ENCODE measurements around the gene SSH2.

SSH2 gene

DNA sequence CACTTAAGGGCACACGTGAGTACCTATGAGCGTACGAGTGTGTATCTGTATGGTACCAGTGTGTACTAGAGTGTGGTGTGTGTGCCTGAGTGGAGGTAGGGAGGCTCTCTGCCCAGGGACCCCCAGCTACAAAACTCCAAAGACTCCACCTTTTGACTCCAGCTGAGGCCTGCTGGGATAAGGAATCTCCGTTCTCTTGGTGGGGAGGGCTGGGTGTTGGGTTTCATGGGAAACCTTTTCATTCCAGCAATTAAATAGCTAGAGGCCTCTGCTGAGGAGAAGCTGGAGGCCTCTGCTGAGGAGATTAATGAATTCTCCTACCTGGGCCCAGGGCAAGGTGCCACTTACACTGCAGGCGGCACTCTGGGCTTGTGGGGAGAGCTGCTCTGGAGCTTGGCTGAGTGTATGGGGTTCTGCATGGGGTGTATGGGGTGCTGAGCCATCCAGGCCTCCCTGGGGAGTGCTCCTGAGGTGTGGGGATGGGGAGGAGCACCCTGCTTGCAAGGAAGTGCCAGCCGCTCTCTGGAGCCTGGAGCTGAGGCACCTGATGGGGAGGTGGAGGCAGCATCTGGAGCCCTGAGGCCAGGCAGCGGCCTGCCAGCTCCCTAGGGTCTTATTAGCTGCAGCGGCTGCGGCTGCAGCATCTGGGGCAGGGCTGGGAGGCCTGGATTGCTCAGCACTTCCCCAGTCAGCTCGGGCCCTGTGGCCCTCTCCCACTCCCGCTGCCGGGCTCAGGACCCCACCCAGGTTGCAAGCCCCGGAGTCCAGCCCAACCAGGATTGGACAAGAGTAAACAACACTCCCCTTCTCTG is 332.5 kb downstream of the SSH2 start:
- DNase-seq: no peak

DNA sequence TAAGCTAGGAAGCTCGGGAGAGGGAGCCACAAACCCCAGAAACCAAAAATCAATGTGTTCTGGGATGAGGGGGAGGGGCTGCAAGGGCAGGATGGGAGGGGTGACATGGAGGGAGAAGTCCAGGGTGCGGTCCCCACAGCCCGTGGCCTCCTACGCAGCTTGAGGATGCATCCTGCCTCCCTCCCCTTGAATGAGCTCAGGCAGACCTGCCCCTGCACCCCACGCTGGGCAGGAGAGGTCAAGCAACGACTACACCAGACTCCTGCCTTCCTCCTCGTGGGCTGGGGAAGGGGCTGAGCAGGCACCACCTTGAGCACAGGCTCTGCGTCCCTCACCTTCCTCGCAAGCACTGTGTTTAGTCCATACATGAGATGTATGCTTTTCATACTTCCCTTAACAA is 333.2 kb downstream of the SSH2 start:
- no peak for DNase-seq

DNA sequence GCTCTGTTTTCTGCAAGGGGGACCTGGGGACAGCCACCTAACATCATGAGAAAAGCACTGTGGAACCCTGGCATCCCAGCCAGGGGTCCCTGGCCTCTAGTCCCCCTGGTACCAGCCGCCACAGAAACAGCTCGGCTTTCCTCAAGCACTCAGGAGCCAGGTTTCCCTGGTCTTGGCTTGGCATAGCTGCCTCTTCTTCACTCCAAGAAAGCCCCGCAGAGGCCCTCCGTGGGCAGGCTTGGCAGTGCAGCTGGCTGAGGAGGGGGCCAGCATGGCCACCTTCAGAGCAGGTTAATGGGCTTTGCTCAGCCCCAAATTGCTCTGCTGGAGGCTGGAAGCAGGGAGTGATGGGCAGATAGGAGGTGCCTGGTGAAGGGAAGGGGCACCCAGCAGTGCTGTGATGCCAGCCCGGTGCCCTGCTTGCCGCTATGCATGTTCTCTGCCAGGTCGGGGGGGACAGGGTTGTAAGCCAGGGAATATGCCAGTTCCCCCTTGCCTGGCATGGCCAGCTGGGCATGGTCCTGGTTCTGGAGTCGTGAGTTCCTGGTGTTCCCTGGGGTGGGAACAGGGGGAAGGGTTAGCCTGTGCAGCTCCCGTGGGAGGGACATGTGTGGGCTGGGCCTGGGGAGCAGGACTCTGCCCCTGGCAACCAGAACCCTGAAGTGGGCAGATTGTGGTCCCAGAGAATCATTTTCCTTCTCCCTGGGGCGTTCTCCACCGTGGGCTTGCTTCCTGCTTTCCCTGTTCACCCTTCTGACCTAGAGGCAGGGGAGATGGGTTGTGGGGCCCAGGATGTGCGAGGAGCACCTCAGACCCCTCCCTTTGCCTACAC is 333.9 kb downstream of the SSH2 start:
- no peak for DNase-seq

DNA sequence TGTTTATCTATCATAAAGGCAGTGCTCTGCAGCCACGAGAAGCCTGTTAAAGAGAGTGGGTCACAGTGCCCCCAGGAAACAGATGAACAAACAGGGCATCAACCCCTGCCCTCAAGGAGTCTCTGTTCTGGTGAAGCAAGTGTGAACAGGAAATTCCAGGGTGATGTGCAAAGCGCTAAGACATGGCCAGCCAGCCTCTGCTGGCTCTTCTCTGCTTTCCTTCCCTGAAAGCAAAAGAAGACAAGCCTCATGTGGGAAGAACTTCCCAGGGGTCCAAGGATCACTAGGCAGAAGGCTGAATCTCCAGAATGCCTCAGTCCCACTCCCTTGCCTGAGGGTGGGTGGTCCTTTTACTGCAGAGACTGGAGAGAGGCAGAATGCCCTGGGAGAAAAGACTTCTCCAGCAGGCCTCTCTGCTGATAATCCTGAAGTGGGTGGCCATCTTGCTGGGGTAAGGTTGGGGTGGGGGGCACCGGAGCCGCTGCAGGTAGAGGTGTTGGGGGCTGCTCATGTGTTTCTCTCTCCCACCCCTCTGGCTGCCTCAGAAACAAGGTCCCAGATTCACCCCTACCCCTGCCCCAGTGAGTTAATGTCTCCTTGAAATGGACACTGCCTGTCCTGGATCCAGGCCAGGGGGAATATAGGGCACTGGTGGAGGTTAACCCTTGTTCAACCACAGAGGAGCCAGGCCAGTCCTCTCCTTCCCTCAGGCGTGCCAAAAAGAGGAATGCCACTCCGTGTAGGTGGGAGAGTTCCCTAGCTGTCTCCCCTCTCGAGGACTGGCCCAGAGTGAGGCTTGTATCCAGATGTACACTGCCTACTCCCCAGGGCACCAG is 334.7 kb downstream of the SSH2 start:
- no peak for DNase-seq

DNA sequence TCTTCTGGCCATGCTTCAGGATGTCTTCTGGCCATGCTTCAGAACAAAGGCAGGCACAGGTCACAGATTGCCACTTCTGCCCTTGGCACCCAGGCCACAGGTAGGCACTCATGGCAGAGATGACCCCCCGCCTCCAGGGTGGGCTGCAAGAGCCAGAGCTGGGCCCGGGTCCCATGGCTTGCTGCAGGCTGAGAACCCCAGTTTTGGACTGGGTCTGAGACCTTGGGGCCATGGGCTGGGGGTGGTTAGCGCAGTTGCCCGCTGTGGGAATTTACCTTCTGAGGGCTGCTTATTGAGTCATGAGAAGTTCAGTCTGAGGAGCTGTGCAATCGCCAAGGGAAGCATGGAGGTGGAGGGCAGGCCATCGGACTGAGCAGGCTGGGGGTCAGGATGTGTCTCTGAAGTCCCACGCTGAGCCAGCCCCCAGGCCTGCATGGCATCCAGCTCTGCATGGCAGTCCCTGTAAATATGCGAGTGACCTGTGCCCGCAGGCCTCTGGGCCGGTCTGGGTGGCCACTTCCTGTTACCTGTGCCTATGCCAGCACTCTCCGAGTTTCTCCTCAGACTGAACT is 335.4 kb downstream of the SSH2 start:
- no peak for DNase-seq

DNA sequence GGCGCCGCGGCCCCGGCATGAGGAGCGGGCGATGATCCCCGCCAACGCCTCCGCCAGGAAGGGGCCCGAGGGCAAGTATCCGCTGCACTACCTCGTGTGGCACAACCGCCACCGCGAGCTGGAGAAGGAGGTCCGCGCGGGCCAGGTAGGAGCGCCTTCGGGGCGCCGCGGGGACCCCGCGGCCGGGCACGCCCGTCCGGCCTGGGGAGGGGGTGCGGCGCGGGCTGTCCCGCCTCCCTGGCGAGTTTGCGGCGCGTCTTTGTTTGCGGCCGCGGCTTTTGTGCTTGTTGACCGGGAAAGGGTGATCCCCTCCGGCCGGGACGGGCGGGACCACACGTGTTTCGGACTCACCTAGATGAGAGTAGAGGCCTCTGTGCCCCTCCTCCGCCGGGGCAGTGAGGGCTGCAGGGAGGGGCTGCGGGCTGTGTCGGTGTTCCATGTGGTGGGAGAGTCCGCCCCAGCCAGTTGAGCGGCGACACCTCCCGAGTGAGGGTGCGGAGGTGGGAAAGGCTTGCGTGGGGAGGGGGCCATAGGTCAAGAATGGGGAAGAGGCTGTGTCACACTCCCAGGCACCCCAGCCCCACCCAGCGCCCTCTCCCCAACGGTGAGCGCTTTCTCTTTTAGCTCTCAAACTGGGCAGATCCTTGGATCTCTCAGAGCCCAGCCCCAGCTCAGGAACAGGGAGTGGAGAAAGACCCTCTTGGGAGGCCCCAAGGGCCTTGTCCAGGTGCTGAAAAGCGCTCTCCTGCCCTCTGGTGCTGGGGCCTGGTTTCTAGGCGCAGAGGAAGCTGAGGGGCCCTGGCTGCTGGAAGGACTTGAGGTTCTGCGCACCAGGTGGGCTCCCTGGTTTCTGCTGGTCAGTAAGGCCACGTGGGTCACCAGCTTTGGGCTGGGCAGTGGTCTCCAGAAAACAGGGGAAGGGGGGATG is 336.2 kb downstream of the SSH2 start:
- DNase-seq: no peak

DNA sequence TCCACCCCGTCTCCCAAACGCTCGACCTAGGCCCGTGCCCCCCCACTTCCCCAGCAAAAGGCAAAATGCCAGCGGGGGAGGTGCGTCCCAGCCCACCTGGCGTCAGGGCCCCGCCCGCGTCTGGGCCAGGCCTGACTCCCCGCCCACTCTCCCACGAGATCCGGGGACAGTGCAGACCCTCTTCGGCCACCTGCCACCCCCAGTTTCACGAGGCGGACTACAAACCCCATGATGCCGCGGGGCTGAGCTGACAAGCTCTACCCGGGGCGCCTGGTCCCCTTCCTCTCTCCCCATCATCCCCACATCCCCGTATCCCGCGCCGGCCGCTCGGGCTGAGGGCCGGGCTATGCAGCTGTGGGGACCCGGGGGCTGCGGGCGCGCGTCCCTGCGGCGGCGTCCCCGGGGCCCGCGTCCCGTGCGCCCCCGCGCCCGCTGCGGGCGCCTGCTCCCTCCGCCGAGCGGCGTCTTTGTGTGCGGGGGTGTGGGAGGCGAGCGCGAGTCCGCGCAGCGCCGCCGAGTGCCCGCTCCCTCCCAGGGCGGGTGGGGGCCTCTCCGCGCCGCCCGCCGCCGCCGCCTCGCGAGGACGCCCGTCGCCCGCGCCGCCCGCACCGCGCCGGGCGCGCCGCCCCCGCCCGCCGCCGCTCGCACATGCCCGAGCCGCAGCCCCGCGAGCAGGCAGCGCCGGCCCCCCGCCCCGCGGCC is 337.0 kb downstream of the SSH2 start, which contains the start of gene ANKRD13B:
Gene ANKRD13B (plus strand): TSS at position 283 of the 702 bp plus-strand sequence. CDS start 490 bp downstream, outside the sequence.
- peak; percentile 44 for DNase-seq

DNA sequence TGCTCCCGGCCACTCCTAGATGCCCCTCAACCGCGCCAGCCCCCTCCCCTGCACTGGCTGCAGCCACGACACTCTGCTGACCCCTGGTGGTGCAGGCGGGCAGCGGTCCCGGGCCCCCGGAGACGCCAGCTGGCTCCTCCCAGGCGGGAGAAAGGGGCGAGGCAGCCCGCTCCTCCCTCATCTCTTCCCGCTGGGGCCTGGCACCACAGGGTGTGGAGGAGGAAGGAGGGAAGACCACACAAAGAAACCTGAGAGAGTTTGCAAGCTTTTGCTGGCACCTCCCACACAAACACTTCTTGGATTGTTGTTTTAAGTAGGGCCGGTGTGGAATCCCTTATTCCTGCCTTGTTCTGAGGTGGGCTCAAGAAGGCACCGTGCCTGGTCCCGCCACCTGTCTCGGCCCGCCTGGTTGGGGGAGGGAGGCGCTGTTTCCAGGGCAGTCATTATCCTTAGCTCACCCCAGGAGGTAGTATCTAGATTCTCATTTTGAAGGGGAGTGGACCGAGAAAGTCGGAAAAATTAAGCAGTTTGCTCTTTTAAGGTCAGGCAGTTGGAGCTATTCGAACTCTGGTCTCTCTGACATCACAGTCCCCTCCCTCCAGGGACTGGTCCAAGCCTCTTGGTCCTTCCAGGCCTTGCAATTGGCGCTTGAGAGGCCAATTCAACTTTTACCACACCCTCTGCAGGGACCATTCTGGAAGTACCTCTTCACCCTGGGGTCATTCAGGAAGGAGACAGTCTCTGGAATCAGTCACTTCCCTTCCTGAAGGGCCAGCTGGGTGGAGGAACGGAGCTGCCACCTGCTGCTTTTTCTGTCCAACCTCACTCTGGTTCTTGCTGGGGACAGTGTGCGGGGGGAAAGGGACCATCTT is 338.1 kb downstream of the SSH2 start:
- DNase-seq: peak; percentile 90

DNA sequence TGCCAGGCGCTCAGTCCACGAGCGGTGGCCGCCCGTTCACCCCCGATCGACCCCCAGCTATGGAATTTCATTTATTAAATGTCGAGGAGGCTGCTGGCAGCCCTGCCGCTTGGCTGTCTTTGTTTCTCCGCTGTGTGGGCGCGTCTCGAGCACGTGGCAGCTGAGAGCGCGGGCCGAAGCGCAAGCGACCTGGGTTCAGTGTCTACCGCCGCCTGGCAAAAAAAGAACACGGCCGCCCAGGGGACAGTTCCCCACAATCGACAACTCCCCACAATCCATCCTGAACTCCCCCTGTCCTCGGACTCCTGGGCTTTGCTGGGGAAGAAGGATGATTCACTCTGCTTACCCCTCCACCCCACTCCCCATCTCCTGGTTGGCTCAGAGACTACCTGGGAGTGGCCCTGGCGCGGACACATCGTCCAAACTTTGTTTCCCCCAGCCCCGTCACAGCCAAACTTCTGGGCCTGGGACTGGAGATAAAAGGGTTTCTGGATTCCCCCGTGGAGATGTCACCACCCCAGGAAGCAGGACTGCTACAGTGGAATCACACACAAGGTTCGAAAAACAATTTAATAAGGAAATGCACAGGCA is 338.8 kb downstream of the SSH2 start:
- no peak for DNase-seq

DNA sequence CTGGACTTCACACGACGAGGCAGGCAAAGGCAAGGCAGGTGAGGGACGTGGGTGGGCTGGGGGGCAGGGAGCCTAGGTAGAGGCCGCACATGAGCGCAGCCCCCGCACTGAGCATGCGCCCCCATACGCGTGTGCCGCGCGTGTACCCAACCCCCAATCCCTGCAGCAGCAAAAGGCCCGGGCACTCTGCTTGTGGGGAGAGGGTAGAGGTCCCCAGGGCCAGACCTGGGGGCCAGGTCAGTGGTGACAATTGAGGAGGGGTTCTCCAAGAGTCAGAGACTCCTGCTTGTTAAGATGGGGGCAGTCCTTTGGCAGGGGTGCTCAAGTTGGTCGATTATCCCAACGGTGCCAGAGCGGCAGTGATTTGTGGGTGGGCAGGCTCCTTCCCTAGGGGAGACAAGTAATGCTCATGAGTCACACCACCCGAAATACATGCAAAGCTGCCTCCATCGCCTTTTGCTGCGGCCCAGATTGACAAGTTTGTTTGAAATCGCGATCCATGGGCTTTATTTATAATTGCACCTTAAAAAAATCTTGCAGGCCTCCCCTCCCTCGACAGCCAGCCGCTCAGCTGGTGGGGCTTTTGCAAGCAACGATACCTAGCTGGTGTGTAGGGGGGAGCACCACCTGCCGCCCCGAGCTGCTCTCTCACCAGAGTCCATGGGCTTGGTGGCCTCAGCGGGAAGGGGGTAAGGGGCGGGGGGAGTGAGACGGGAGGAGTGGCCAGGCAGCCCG is 339.4 kb downstream of the SSH2 start:
- peak; percentile 53 for DNase-seq

DNA sequence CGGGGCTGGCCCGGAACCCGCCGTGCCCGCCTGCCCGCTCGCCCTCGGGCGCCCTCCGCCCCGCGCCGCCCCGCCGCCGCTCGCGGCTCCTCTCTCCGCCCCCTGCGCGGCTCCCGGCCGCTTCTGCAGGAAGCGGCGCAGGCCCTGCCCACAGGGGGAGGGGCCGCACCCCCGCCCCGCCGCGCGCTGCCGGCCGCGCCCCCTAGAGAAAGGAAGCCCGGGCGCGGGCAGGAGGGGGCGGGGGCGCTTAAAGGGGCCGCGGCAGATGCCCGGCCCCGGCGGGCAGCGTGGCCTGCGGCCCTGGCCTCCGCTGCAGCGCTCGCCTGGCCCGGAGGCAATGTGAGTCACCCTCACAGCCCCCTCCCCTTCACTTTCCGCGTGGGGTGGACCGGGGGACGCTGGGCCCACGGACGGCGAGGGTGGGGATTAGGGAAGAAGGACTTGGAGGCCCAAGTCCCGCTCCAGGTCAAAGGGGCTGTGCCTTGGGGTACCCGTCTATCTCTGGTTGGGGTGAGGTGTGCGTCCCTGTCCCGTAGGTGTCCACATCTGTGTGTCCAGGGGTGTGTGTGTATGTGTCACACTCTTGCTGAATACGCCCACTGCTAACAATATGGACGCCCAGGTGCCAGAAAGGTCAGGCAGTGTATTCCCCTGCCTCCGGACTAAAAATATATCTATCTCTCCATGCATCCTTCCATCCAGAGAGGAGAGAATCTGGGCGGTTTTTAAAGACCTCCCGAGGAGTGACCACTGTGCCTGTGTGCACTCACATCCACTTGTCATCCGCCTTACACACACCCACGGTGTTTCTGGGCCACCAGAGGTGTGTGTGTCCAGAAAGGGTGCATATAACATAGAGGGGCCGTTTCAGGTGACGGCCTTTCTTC is 340.3 kb downstream of the SSH2 start, which contains the start of gene GIT1:
Gene GIT1 (minus strand): TSS at position 125 of the 887 bp plus-strand sequence. CDS start 270 bp downstream, outside the sequence.
- peak; percentile 33 for DNase-seq

DNA sequence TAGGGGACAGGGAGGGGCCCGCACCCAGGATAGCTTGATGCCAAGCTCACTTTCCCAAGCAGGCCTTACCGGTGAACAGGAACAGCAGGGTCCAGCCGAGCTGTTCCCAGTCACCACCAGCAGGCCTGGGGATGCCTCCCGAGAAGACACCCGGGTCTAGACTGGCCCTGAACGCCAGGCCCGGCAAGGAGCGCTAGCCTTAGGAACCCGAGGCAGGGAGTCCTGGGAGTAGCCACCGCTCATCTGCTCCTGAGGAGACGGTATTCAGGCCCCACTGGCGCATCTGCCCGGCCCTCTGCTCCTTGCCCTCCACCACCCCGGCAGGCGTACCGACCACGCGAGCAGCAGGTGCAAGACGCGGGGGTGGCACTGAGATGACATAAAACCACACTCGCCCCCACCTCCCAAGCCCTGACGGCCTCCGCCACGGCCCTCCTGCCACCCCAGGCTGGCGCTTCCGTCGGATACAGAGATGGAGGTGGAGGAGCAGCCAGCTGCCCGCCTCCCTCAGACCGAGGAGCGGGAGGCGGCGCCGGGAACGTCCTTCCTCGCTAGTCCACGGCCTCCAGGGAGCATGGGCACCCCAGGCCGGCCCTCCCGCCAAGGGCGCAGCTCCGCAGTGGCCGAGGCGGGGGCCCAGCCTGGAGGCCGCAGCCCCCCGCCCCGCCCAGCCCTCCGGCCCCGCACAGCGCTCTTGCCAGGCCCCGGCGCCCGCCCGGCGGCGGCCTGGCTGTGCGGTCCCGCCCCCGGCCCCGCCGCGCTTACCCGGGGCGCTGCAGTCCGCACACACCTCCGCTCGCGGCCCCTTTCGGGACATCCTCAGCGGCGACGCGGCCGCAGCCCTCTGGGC is 341.2 kb downstream of the SSH2 start:
- DNase-seq: no peak

DNA sequence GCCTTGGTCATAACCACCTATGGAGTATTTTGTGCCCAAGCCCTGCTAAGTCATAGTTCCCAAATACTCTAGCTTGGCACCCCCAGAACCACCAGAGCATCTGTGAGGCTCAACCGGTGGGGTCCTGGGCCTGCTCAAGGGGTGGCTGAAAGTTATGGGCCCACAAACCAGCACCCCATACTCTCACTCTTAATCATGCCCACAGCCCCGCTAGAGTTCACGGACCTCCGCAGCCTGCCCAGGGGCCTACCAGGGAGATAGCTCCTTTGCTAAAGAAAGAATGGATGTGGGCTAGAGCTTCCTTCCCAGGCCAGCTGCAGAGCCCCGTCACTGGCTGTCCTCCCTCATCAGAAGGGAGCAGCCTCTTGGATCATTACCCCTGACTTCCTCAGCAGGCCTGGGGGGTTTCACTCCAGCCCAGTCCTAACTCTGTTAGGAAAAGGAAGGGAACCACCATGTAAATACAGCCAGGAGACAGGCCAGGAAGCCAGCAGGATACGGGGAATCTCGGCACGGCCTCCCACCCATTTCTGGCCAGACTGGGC is 341.9 kb downstream of the SSH2 start:
- DNase-seq: no peak

DNA sequence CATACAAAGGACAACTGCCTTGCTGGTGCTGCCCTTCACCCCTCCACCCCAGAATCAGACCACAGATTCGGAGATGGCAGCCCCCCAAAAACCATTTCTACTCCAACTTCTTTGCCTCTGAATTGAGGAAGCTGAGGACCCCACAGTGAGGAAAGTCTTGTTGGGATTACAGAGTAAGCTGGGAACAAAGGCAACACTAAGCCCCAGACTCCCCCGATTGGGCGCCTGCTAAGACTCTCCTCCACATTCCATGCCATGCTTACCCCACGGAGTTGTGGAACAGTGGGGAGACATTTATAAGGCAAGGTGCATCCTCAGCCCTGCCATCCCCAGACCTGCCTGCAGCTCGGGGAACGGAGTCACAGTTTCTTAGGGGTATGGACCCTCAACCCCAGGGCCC is 342.4 kb downstream of the SSH2 start:
- no peak for DNase-seq

DNA sequence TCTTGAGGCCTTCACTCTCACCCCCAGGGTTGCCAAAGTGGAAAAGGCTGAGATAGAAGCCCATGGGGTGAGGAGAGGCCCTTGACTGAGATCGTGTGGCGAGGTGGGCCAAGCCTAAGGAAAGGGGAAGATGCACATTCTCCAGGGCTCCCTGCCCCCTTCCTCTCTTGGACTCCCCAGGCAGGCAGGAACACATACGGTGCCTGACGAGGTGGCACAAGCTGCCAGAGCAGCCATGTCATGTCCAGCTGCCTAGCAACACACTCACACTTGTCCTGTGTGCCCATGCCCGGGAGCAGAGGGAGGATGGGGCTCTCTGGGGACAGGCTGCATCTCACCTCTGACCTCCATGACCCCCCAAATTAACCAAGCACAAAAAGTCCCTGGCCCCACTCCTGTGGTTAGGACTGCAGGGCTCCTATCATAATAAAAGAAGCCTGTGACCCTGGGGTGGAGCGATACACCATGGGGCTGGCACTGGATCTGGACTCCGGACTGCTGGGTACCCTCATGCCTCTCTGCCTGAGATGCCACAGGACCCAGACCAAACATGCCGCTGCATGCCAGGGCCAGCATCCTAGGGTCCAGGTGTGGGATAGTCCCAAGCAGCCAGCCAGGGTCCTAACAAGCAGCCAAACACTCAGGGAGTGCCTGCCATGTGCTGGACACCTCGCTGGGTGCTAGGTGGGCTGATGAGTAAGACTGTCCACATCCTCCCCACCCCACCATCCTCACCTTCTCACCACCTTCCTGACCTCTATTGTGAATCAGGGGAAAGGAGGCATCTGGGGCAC is 343.2 kb downstream of the SSH2 start:
- DNase-seq: no peak
